ENCODE results near the gene TNFSF8.

TNFSF8 gene

DNA sequence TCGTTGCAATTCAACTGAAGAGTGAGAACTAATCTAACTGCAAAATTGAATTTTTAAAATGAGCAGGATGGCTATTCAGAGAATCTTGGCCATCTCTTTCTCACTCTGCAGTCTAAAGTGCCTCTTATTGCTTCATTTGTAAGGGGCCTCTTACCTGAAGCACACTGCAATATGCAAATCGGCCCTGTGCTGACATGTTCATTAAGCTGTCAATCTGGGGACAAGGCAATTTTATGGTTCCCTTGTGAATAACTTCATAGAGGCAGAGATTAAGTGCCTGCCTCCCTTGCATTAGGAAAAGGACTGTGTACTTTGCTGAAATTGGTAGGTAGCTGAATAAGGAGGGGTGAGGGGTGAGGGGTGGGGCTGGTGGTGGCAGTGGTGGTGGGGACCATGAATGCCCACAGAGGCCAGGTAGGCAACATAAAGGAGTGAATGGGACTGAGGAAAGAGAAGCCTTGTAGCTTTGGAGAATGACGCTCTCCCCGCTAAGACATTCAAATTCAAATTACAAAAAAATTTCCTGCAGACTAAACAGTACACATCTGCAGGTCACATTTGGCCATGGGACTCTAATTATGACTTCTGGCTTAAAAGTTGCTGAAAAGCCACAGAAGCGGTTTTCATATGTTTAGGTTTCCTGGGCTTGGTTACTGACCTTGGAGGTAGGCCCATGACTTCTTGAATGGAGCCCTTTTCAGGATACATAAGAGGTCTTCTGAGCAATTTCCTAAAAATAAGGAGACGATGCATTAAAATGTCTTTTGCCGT, 25.0 kb downstream of the TNFSF8 start:
- TF ChIP-seq, protein P1, sequence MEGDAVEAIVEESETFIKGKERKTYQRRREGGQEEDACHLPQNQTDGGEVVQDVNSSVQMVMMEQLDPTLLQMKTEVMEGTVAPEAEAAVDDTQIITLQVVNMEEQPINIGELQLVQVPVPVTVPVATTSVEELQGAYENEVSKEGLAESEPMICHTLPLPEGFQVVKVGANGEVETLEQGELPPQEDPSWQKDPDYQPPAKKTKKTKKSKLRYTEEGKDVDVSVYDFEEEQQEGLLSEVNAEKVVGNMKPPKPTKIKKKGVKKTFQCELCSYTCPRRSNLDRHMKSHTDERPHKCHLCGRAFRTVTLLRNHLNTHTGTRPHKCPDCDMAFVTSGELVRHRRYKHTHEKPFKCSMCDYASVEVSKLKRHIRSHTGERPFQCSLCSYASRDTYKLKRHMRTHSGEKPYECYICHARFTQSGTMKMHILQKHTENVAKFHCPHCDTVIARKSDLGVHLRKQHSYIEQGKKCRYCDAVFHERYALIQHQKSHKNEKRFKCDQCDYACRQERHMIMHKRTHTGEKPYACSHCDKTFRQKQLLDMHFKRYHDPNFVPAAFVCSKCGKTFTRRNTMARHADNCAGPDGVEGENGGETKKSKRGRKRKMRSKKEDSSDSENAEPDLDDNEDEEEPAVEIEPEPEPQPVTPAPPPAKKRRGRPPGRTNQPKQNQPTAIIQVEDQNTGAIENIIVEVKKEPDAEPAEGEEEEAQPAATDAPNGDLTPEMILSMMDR (IDR thresholded peaks at IDR 0.05; ENCODE audit: borderline replicate concordance, control extremely low read depth, extremely low read depth, insufficient read depth, missing control alignments) = no peak
- in situ Hi-C loops (cut with MboI; ENCODE audit: low sequenced_read_pairs, unreplicated experiment) = loop anchor here (10.0 kb wide), 1 partner anchor 161 kb away; no protein-coding TSS in a partner anchor
- no peak for DNase-seq (ENCODE audit: low spot score)

DNA sequence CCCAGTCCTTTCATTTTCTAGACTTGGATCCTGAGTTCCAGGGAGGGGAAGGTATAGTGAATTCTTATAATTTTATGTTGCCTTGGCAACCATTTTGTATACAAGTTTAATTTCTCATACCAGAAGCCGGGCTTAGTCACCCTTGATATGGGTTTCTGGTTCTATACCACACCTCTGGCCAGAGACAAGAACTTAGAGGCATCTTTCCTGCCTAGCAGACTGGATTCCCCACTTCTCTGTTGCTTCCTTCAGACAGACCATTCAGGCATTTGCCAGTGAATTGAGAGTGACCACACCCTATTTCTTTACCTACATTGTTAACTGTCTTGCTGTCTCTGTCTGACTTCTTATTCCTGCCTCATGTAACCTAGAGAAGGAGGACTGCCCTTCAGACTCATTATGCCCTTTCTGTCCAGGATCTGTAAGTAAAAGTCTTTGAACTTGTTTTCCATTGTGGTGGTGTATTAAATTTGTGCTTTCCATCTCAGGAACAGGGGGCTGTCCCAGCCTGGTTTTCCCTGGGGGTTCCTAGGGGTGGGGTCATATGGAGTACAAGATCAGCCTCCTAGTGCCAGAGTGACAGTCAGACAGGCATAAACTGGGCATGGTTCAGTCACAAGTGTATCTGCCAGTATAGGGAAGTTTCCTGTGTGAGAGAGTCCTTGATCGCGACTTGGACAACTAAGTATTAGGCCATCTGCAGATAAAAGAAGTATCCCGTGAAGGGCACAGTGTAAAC, 27.4 kb downstream of the TNFSF8 start:
- in situ Hi-C loops (cut with MboI; ENCODE audit: low sequenced_read_pairs, unreplicated experiment) = loop anchor here (10.0 kb wide), 1 partner anchor 158 kb away; no protein-coding TSS in a partner anchor
- DNase-seq (ENCODE audit: low spot score) = no peak
- TF ChIP-seq, protein P1 (IDR thresholded peaks at IDR 0.05; ENCODE audit: borderline replicate concordance, control extremely low read depth, extremely low read depth, insufficient read depth, missing control alignments) = no peak

DNA sequence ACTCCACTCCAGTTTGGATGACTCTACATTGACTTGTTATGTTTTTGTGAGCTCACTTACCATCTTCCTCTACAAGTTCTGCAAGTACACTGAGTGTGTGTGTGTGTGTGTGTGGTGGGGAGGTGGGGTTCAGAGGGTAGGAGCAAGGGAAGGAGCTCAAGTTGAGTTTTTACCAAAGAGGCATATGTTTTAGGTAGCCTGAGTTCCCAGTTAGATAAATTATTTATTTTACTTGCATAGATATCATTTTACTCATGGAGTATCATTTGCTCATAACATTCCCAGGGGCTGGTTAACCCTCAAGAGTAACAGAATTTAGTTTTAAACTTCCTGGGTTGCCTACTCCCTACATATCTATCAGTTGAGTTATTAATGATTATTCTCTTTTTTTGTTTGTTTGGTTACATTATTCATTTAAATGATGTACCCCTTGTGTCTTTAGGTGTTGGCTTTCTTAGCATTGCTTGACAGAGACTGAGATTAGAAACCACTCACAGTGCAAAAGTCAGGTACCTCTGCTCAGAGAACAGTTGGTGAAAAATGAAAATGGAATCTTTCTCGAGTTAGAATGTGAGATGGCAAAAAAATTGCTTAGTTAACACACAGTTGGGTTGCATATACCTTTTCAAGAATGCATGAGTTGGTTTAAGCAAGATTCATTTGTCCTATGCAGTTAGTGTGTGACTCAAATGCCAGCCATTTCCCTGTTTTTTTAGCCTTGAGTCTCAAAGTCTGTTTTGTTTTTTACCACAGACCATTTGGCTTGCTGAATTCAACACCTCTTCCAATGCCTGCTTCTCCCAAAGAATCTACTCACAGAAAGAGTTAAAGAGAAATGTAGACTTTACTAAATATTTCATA, 29.2 kb downstream of the TNFSF8 start:
- in situ Hi-C loops (cut with MboI; ENCODE audit: low sequenced_read_pairs, unreplicated experiment) = loop anchor here (10.0 kb wide), 1 partner anchor 156 kb away; no protein-coding TSS in a partner anchor
- TF ChIP-seq, protein P1 (IDR thresholded peaks at IDR 0.05; ENCODE audit: borderline replicate concordance, control extremely low read depth, extremely low read depth, insufficient read depth, missing control alignments) = no peak
- no peak for DNase-seq (ENCODE audit: low spot score)

DNA sequence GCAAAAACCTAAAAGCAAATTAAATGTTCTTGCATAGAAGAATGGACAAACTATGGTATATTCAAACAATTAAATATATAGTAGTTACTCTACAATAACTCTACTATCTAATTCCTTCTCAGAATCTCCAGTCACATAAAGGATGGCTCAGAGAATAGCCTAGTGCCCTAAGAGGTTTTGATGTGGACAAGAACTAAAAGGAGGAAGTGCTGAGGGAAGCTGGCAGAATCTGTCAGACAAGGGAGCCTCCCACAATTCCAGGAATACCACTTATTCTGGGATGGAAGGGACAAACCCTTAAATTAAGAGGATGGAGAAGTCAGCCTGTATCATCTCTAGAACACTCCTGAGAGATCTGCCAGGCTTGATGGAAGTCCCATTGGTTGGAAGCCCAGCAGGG, 30.4 kb downstream of the TNFSF8 start:
- in situ Hi-C loops (cut with MboI; ENCODE audit: low sequenced_read_pairs, unreplicated experiment) = loop anchor here (10.0 kb wide), 2 partner anchors 155 to 215 kb away; partner anchors contain the start of gene TEX48
- TF ChIP-seq, protein P1 (IDR thresholded peaks at IDR 0.05; ENCODE audit: borderline replicate concordance, control extremely low read depth, extremely low read depth, insufficient read depth, missing control alignments) = no peak
- no peak for DNase-seq (ENCODE audit: low spot score)

DNA sequence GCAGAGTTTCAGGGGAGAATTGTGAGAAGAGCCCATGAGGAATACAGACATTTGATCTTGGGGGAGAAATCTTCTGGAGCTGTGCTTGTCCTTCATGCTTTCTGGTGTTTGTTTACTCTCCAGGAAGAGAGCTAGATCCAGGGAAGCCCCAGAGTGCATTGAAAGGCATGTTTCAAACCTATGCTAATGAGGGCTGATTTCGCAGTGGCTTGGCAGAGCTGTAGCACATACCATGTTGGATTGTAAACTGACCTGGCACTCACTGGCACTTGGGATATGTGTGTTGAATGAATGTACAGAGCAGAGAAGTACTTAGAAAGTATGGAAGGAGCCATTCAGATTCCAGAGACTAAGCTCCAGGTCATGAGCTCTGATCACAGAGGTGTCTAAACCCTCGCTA, 30.9 kb downstream of the TNFSF8 start:
- DNase-seq (ENCODE audit: low spot score) = no peak
- in situ Hi-C loops (cut with MboI; ENCODE audit: low sequenced_read_pairs, unreplicated experiment) = loop anchor here (10.0 kb wide), 1 partner anchor 215 kb away; the partner anchor contains the start of gene TEX48
- TF ChIP-seq, protein P1 (IDR thresholded peaks at IDR 0.05; ENCODE audit: borderline replicate concordance, control extremely low read depth, extremely low read depth, insufficient read depth, missing control alignments) = no peak

DNA sequence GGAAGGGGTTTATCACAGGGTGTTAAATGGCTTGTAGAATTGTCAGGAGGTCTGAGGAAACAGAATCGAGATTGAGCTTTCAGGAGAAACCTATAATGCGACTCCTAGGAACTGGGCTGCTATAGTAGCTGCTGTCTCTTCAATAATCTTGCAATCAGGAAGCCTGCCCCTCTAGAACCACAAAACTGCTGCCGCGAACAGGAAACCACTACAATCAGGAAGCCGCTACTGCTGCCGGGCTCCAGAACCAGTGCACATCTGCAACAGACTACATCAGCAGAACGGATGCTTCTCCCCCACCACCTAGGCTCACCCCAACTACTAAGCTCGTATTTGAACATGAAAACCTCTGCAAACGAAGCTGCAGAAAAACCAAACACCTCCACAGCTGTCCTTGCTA, 31.6 kb downstream of the TNFSF8 start:
- TF ChIP-seq, protein P1 (IDR thresholded peaks at IDR 0.05; ENCODE audit: borderline replicate concordance, control extremely low read depth, extremely low read depth, insufficient read depth, missing control alignments) = no peak
- in situ Hi-C loops (cut with MboI; ENCODE audit: low sequenced_read_pairs, unreplicated experiment) = loop anchor here (10.0 kb wide), 1 partner anchor 214 kb away; the partner anchor contains the start of gene TEX48
- DNase-seq (ENCODE audit: low spot score) = no peak
